GM18505 (cell line): Measurements from ENCODE around the gene LYRM9.

Source experiments
- ATAC-seq: cut with Tn5 transposase; IDR thresholded peaks from one replicate; pipeline ENCODE4 v1.9.1; 2021; ENCODE audit not compliant: unreplicated experiment
- POLR2A ChIP-seq: IDR thresholded peaks from 4 replicates; pipeline ENCODE4 v1.6.1; 2011; ENCODE audit warnings: borderline replicate concordance; ENCODE audit not compliant: insufficient read depth, insufficient read length; ENCODE audit errors: extremely low read depth

The LYRM9 gene

GRCh38 chr17:27892866-27893769 is at the start of gene LYRM9:
Gene LYRM9, minus strand, starts transcription at chr17:27893365. Its CDS starts 10,671 bp downstream, at chr17:27882694.
- ATAC-seq = peak; percentile 93

GRCh38 chr17:27940503-27941428 is 47.6 kb upstream of the LYRM9 start:
- ATAC-seq = no peak
- no peak for TF ChIP-seq POLR2A

More at GRCh38 chr17:27892866-27893769, at the start of gene LYRM9:
- peak; percentile 57 for TF ChIP-seq POLR2A

- ATAC-seq = peak; percentile 64
- TF ChIP-seq POLR2A = no peak
Observed at GRCh38 chr17:27939474-27940465, 46.6 kb upstream of the LYRM9 start.

GRCh38 chr17:27938864-27939263 is 45.7 kb upstream of the LYRM9 start:
- ATAC-seq = no peak
- no peak for TF ChIP-seq POLR2A

GRCh38 chr17:27938241-27938640 is 45.1 kb upstream of the LYRM9 start:
- no peak for TF ChIP-seq POLR2A
- no peak for ATAC-seq

- ATAC-seq = no peak
- no peak for TF ChIP-seq POLR2A
Observed at GRCh38 chr17:27937025-27937546, 43.9 kb upstream of the LYRM9 start.

- no peak for ATAC-seq
- no peak for TF ChIP-seq POLR2A
Observed at GRCh38 chr17:27930000-27930399, 36.8 kb upstream of the LYRM9 start.

GRCh38 chr17:27928587-27928986 is 35.4 kb upstream of the LYRM9 start:
- TF ChIP-seq POLR2A = no peak
- no peak for ATAC-seq

- ATAC-seq = no peak
- TF ChIP-seq POLR2A = no peak
Observed at GRCh38 chr17:27927781-27928180, 34.6 kb upstream of the LYRM9 start.

- no peak for TF ChIP-seq POLR2A
- ATAC-seq = no peak
Observed at GRCh38 chr17:27921599-27921998, 28.4 kb upstream of the LYRM9 start.

GRCh38 chr17:27921077-27921476 is 27.9 kb upstream of the LYRM9 start:
- no peak for ATAC-seq
- no peak for TF ChIP-seq POLR2A

GRCh38 chr17:27920569-27920968 is 27.4 kb upstream of the LYRM9 start:
- no peak for ATAC-seq
- TF ChIP-seq POLR2A = no peak
